Body of pancreas (tissue), 4 donors: ENCODE measurements around the gene LRIG2.

Experiments
- POLR2A ChIP-seq, 3 donors: fragments of 450-650 bp; IDR thresholded peaks; one replicate each; pipeline ENCODE4 v1.6.1; 2016; ENCODE audit warnings: antibody characterized with exemption in 3 of 3, mild to moderate bottlenecking in 2 of 3
- TF ChIP-seq, protein P1 (sequence below), 7 experiments: fragments of 450-650 bp in 4 of 7; fragments of 200-600 bp in 3 of 7; sonication (generic) in 3 of 7; IDR thresholded peaks; one replicate each; pipeline ENCODE4 v1.5.1; 2016 to 2019; ENCODE audit warnings: antibody characterized with exemption in 7 of 7

GRCh38 chr1:113086541-113086940 lies 13.5 kb downstream of the LRIG2 start:
- no peak for TF ChIP-seq POLR2A (IDR thresholded peaks at IDR 0.05)
- TF ChIP-seq, protein P1, sequence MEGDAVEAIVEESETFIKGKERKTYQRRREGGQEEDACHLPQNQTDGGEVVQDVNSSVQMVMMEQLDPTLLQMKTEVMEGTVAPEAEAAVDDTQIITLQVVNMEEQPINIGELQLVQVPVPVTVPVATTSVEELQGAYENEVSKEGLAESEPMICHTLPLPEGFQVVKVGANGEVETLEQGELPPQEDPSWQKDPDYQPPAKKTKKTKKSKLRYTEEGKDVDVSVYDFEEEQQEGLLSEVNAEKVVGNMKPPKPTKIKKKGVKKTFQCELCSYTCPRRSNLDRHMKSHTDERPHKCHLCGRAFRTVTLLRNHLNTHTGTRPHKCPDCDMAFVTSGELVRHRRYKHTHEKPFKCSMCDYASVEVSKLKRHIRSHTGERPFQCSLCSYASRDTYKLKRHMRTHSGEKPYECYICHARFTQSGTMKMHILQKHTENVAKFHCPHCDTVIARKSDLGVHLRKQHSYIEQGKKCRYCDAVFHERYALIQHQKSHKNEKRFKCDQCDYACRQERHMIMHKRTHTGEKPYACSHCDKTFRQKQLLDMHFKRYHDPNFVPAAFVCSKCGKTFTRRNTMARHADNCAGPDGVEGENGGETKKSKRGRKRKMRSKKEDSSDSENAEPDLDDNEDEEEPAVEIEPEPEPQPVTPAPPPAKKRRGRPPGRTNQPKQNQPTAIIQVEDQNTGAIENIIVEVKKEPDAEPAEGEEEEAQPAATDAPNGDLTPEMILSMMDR (IDR thresholded peaks at IDR 0.05), result no peak
